Activated T-helper 1 cell treated with anti-CD3 and anti-CD28 coated beads, Interleukin-2, amount 50 U/mL, for 16 hours (primary cell): Measurements from ENCODE around the gene GPA33.

ENCODE experiments used
- DNase-seq, 2 donors: peaks; one replicate each; pipeline ENCODE4 v3.0.0-alpha.2; 2020; ENCODE audit warnings: low read depth in 1 of 2, low spot score in 1 of 2

Gene GPA33

GRCh38 chr1:167118188-167118587, 28.0 kb upstream of the GPA33 start:
- no peak for DNase-seq

GRCh38 chr1:167117225-167117624, 27.0 kb upstream of the GPA33 start:
- DNase-seq, result no peak

GRCh38 chr1:167116174-167116573, 26.0 kb upstream of the GPA33 start:
- no peak for DNase-seq

- DNase-seq, result no peak
Observed at GRCh38 chr1:167115655-167116054, 25.5 kb upstream of the GPA33 start.

GRCh38 chr1:167114725-167115124, 24.5 kb upstream of the GPA33 start:
- no peak for DNase-seq

- no peak for DNase-seq
Observed at GRCh38 chr1:167111868-167112709, 21.9 kb upstream of the GPA33 start.

- DNase-seq, result no peak
Observed at GRCh38 chr1:167110586-167110985, 20.4 kb upstream of the GPA33 start.

- no peak for DNase-seq
Observed at GRCh38 chr1:167109125-167109524, 18.9 kb upstream of the GPA33 start.

GRCh38 chr1:167107456-167107855, 17.3 kb upstream of the GPA33 start:
- DNase-seq, result no peak

GRCh38 chr1:167106119-167106461, 15.9 kb upstream of the GPA33 start:
- DNase-seq, result no peak

- DNase-seq, result no peak
Observed at GRCh38 chr1:167105271-167106118, 15.3 kb upstream of the GPA33 start.

GRCh38 chr1:167104256-167104633, 14.1 kb upstream of the GPA33 start:
- DNase-seq, result no peak

GRCh38 chr1:167102906-167103573, 12.9 kb upstream of the GPA33 start:
- no peak for DNase-seq

- no peak for DNase-seq
Observed at GRCh38 chr1:167101754-167102153, 11.6 kb upstream of the GPA33 start.

- no peak for DNase-seq
Observed at GRCh38 chr1:167100730-167101129, 10.6 kb upstream of the GPA33 start.

- no peak for DNase-seq
Observed at GRCh38 chr1:167099851-167100250, 9.7 kb upstream of the GPA33 start.

GRCh38 chr1:167095368-167095767, 5.2 kb upstream of the GPA33 start:
- DNase-seq, result no peak

GRCh38 chr1:167094690-167095089, 4.5 kb upstream of the GPA33 start:
- no peak for DNase-seq

- no peak for DNase-seq
Observed at GRCh38 chr1:167093846-167094516, 3.8 kb upstream of the GPA33 start, which contains the start of gene STYXL2. Gene STYXL2, plus strand, starts transcription at chr1:167094075. Its CDS starts 775 bp downstream, at chr1:167094850.

GRCh38 chr1:167092653-167093052, 2.5 kb upstream of the GPA33 start:
- DNase-seq, result no peak

- no peak for DNase-seq
Observed at GRCh38 chr1:167089939-167090313, 251 bp downstream of the GPA33 start.
